Mucosa of stomach (tissue), 1 donor: ENCODE data around the gene OR51E1.

Source experiments
- H3K27me3 ChIP-seq: one replicate; pipeline ENCODE4 v1.7.0; 2013; ENCODE audit warnings: mild to moderate bottlenecking, low read length; ENCODE audit not compliant: control insufficient read depth, insufficient read depth
- H3K36me3 ChIP-seq: one replicate; pipeline ENCODE4 v1.7.0; 2013; ENCODE audit warnings: low read length; ENCODE audit not compliant: control insufficient read depth, insufficient read depth
- H3K4me1 ChIP-seq: one replicate; pipeline ENCODE4 v1.7.0; 2013; ENCODE audit warnings: mild to moderate bottlenecking, low read length; ENCODE audit not compliant: control insufficient read depth, insufficient read depth
- H3K4me3 ChIP-seq: one replicate; pipeline ENCODE4 v1.7.0; 2013; ENCODE audit warnings: low read length
- H3K9ac ChIP-seq: one replicate; pipeline ENCODE4 v1.7.0; 2013; ENCODE audit warnings: mild to moderate bottlenecking, low read length, moderate library complexity
- H3K9me3 ChIP-seq: one replicate; pipeline ENCODE4 v1.7.0; 2013; ENCODE audit warnings: mild to moderate bottlenecking, low read length, moderate library complexity; ENCODE audit not compliant: control insufficient read depth
- donor health status: Pancreatic carcinoma.

Gene OR51E1, protein sequence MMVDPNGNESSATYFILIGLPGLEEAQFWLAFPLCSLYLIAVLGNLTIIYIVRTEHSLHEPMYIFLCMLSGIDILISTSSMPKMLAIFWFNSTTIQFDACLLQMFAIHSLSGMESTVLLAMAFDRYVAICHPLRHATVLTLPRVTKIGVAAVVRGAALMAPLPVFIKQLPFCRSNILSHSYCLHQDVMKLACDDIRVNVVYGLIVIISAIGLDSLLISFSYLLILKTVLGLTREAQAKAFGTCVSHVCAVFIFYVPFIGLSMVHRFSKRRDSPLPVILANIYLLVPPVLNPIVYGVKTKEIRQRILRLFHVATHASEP

DNA sequence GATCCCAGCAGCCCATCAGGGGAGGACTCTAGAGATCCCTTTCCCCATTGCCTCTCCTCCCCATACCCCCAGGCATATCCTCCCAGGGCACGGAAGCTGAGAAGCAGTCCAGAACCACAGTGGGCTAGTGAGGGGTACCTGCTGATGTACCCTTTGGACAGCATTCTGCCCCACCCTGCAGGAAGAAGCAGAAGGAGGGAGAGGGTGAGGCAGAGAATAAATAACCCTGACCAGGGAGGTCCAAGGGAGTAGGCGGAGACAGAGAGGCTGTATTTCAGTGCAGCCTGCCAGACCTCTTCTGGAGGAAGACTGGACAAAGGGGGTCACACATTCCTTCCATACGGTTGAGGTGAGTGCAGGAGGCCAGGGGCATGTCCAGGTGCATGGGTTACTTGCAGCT is at the start of gene OR51E1:
TSS of gene OR51E1 (plus strand) at position 301 of the 400 bp plus-strand sequence. CDS start 8,545 bp downstream, outside the sequence.
- no peak within 1 kb of the TSS for H3K4me3 ChIP-seq

DNA sequence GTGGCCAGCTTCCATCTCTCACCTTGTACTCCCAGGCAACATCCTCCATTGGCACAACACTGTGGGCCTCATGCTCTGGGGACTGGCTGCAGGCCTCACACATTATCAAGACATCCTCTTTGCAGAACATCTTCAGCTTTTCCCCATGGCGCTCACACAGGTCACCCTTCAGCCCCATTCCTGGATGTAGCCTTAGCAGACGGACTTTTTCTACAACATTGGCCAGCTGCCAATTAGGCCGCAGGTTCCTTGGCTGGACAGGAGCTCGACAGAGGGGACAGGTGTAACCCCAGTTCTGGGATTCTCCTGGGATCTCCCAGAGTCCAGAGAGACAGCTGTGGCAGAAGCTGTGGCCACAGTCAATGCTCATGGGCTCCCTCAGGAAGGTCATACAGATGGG is 38.7 kb upstream of the OR51E1 start:
- no peaks in the 10 kb centered on the region for H3K4me1 ChIP-seq
- H3K36me3 ChIP-seq: no peaks in the 10 kb centered on the region
- H3K9me3 ChIP-seq: no peaks in the 10 kb centered on the region
- no peak overlapping the region for H3K9ac ChIP-seq
- H3K4me3 ChIP-seq: no peak overlapping the region
- H3K27me3 ChIP-seq: no peaks in the 10 kb centered on the region

More for the DNA sequence above, at the start of gene OR51E1:
- no peaks in the 10 kb centered on the region for H3K27me3 ChIP-seq
- H3K9ac ChIP-seq: no peak within 1 kb of the TSS
- H3K4me1 ChIP-seq: no peaks in the 10 kb centered on the region
- no peaks in the 10 kb centered on the region for H3K36me3 ChIP-seq
- no peaks in the 10 kb centered on the region for H3K9me3 ChIP-seq

DNA sequence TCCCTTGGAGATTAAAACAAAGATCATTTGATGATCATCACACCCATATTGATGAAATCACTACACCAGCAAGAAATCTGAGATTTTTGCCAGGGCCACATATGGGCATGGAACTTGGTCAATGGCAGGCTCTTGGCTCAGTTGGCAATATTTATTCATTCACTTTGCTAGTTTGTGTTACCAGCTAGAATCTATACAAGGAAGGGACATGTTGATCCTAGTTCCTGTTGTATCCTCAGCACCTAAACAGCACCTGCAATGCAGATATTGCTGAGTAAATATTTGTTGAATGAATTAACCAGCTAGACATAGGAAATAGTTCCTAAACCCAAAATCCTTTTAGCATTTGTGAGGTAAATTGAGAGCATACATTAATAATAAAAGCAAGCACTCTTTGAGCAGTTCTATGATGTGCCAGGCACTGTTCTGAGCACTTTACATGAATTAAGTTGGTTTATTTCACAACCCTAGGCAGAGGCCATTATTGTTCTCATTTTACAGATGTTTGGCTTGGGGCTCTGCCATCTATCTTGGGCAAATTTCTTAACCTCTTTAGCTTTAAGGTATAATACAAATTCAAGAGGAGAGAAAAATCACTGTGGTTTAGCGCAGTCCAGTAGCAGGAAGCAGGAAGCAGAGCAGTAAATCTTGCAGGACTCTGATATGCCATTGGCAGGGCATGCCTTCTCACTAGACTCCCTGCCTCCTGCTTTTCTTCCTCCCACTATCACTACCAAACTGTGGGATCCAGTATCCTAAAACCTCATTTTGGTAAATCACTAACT is 37.4 kb upstream of the OR51E1 start:
- H3K9ac ChIP-seq: peak overlapping the region; percentile 85
- H3K9me3 ChIP-seq: no peaks in the 10 kb centered on the region
- H3K27me3 ChIP-seq: no peaks in the 10 kb centered on the region
- H3K4me3 ChIP-seq: no peak overlapping the region
- H3K4me1 ChIP-seq: no peaks in the 10 kb centered on the region
- H3K36me3 ChIP-seq: no peaks in the 10 kb centered on the region

DNA sequence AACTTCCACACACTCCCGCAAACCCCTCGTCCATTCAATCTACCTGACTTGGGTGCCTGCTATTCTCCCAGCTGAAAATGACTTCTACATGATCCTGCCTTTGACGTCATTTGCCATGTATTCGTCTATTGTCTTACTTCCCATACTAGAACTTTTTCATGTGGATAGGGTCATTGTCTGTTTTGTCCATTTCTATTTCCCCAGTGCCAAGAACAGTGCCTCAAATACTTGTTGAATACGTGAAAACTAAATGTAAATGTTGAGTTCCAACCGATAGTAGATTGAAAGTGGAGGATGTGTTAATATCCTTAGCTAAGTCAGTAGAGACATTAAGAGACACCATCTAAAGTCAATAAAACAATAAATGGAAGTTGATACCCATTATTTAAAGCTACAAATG is 36.7 kb upstream of the OR51E1 start:
- Histone ChIP-seq H3K36me3 (no peaks in the 10 kb centered on the region), H3K9me3 (no peaks in the 10 kb centered on the region), H3K4me1 (no peaks in the 10 kb centered on the region), H3K4me3 (peak overlapping the region; percentile 77), H3K27me3 (no peaks in the 10 kb centered on the region), H3K9ac (peak overlapping the region; percentile 85)

DNA sequence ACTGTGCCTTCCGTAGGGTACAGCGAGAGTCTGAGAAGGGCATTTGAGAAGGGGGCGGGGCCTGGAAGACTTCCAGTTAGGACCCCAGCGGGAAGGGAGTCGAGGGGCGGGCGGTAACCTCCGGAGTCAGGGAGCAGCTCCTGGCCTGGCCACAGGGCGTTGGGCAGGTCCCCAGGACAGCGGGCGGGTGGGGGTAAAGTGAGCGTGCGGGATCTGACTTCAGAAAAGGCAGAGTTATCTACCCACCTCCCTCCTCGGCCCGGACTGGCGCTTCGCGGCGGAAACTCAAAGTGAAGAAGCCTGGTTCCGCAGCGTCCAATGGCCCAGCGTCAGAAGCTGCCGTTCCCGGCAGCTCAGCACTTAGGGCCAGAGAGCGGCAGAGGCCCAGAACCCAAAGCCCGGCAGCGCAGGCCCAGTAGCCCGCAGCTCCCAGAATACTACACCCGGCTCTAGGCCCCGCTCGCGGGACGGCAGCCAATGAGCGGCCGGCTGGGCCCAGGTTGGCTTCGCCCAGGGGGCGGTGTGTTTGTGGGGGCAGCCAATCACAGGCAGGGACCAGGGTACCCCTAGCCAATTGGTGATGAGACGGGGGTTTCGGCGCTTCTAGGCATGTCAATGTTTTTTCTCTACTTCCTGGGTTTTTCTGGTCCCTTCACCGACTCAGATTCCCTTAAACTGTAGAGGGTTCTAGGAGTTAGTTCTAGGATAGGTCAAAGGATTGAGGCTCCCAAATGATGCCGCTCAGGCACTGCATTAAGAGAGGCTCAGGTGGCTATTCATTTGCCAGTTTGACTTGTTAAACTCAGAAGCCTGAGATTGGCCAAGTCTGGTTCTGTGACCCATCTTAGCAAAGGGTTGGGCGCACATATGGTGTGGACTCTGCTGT is 35.8 kb upstream of the OR51E1 start, which contains the start of gene TRIM68:
TSS of gene TRIM68 (minus strand) at position 451 of the 886 bp plus-strand sequence. CDS start 2,727 bp downstream, outside the sequence.
- Histone ChIP-seq H3K36me3 (no peaks in the 10 kb centered on the region), H3K27me3 (no peaks in the 10 kb centered on the region), H3K4me1 (no peaks in the 10 kb centered on the region), H3K4me3 (peak within 1 kb of the TSS; percentile 77), H3K9me3 (no peaks in the 10 kb centered on the region), H3K9ac (peak within 1 kb of the TSS; percentile 85)

DNA sequence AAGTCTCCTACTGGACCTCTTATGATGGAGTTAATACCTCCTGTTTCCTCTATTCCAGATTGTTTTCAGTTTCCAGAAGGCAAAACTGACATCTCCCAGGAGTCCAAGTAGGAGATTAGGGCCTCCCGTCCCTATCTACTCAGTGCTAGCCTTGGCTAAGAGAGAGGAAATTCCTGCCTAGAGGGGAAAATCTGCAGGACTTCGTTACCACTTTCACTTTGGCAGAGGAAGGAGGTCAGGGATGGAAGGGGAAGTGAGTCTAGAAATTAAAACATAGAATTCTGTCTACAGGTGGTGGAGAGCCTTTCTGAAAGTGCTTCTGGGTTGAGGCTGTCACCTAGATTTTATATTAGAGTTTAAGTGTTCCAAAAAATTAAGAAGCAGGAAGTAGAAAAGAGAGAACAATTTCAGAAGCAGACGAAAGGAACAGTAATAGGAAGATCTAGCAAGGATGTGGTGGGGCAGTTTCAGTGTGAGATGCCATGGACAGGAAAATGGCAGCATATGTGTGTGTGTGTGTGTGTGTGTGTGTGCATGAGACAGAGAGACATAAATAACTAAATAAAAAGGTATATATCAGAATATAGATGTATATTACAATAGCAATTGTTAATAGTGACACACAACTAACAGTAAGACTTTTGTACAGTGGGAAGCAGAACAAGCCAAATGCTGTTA is 33.4 kb upstream of the OR51E1 start:
- Histone ChIP-seq H3K36me3 (no peaks in the 10 kb centered on the region), H3K4me1 (no peaks in the 10 kb centered on the region), H3K9me3 (no peaks in the 10 kb centered on the region), H3K9ac (no peak overlapping the region), H3K27me3 (no peaks in the 10 kb centered on the region), H3K4me3 (no peak overlapping the region)

DNA sequence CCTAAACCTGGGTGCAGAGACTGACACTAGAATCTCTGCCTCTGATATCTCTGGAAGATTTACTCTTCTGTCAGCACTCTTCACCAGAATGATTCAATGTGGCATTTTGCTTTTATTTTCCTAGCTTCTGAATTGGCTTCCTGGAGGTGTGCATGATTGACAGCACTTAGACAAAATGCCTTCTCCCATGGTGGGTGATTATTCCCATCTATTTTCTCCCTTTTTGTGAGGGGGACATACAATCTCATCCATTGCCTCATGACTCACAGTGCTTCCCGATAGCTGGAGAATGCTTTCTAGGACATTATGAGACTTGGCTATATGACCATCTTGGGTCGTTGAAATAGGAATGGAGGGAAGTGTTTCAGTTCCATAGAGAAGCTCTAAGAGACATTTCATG is 31.8 kb upstream of the OR51E1 start:
- H3K36me3 ChIP-seq: no peaks in the 10 kb centered on the region
- H3K4me1 ChIP-seq: no peaks in the 10 kb centered on the region
- H3K4me3 ChIP-seq: no peak overlapping the region
- H3K27me3 ChIP-seq: no peaks in the 10 kb centered on the region
- H3K9ac ChIP-seq: no peak overlapping the region
- H3K9me3 ChIP-seq: no peaks in the 10 kb centered on the region

DNA sequence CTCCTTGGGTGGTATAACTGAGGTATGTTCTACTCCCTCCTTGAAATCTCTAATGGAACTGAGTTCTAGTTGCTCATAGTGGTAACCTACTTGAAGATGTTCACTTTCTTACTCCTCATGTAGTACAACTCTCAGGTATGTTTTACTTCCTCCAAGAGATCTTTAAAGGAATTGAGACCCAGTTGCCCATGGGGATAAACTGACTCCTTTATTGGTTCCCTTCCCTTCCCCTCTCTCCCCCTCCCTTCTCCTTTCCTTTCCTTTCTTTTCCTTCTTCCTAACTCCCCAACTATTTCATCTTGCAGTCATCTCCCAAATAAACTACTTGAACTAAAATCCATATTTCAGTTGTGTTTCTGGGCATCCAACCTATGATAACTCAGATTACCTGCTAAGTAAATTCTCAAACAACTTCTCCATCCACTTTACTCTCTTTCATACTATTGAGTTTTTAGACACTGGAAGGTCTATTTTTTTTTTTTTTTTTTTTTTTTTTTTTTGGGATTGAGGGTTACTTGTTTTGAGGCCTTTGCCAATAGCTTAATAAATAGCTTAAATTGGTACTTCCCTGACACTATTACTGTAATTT is 27.8 kb upstream of the OR51E1 start:
- H3K36me3 ChIP-seq: no peaks in the 10 kb centered on the region
- peaks cover 4% of the 10 kb centered on the region for H3K27me3 ChIP-seq
- no peaks in the 10 kb centered on the region for H3K9me3 ChIP-seq
- H3K4me3 ChIP-seq: no peak overlapping the region
- H3K9ac ChIP-seq: no peak overlapping the region
- H3K4me1 ChIP-seq: no peaks in the 10 kb centered on the region

DNA sequence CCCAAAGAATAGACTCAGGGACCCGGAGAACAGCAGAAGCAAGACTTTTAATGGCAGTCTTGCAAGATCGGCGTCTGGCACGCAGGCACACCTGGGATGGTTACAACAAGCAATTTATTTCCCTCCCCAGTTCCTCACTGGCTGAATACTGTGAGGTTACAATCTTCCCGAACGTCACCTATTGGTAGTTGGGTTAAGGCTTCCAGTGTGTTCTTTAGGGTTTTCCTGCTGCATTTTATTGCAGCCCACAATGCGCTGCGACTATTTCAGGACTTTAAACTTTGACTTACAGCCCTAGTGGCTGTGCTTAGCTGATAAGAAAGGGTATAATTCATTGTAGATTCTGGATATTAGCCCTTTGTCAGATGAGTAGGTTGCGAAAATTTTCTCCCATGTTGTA is 24.3 kb upstream of the OR51E1 start:
- Histone ChIP-seq H3K27me3 (peaks cover 4% of the 10 kb centered on the region), H3K36me3 (no peaks in the 10 kb centered on the region), H3K9me3 (no peaks in the 10 kb centered on the region), H3K4me3 (no peak overlapping the region), H3K4me1 (no peaks in the 10 kb centered on the region), H3K9ac (no peak overlapping the region)

DNA sequence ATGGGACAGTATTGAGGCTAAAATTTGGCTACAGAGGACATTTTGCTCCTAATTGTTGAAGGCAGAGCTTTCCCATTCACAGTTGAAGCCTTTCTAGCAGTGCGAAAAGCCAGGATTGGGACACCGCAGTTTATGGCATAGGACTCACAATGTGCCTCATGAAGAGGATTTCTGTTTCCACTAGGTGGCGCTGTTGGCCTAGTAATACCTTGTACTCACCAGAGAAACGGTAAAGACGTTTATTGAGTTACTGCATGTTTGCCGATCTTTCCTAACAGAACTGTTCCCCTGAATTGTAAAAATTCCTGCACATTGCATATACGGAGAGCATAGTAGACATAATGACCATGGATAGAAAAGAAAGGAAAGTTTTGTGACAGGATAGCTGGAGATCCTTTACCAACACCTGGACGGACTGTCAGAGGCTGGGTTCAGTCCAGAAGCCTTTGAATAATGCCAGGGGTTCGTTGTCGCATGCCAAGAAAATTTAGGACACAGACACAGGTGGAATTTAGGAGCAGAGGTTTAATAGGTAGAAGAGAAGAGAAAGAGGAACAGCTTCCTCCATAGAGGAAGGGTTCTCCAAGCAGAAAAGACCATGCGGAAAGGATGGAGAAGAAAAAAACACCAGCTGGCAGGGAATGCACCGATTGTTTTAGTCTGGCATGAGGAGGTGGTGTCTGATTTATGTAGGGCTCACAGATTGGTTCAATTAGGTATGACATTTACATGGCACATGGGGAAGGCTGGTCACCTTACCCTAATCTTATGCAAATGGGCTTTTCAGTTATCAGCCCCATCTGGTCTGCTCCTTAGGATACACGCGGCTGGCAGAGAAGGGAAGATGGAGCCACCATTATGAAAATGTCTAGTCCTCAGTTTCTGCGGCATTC is 17.3 kb upstream of the OR51E1 start:
- no peaks in the 10 kb centered on the region for H3K27me3 ChIP-seq
- H3K4me3 ChIP-seq: no peak overlapping the region
- no peaks in the 10 kb centered on the region for H3K9me3 ChIP-seq

More for the DNA sequence above, 17.3 kb upstream of the OR51E1 start:
- Histone ChIP-seq H3K36me3 (no peaks in the 10 kb centered on the region), H3K9ac (no peak overlapping the region), H3K4me1 (no peaks in the 10 kb centered on the region)
